Esophagus muscularis mucosa (tissue), 4 donors: ENCODE measurements around the gene PRKAG2.

Source experiments
- EP300 ChIP-seq: sonication (generic); formaldehyde crosslinking; IDR thresholded peaks from one replicate; pipeline ENCODE4 v1.6.1; 2017; ENCODE audit warnings: antibody characterized with exemption
- POLR2AphosphoS5 ChIP-seq, 2 donors: sonication (generic); formaldehyde crosslinking; IDR thresholded peaks; one replicate each; pipeline ENCODE4 v1.6.1; 2017; ENCODE audit warnings: antibody characterized with exemption in 2 of 2
- TF ChIP-seq, protein P1 (sequence below), 3 experiments: fragments of 200-600 bp in 2 of 3; fragments of 450-650 bp in 1 of 3; sonication (generic) in 2 of 3; IDR thresholded peaks; one replicate each; pipeline ENCODE4 v1.5.1; 2017 to 2019; ENCODE audit warnings: antibody characterized with exemption in 3 of 3, mild to moderate bottlenecking in 2 of 3, moderate library complexity in 1 of 3

DNA sequence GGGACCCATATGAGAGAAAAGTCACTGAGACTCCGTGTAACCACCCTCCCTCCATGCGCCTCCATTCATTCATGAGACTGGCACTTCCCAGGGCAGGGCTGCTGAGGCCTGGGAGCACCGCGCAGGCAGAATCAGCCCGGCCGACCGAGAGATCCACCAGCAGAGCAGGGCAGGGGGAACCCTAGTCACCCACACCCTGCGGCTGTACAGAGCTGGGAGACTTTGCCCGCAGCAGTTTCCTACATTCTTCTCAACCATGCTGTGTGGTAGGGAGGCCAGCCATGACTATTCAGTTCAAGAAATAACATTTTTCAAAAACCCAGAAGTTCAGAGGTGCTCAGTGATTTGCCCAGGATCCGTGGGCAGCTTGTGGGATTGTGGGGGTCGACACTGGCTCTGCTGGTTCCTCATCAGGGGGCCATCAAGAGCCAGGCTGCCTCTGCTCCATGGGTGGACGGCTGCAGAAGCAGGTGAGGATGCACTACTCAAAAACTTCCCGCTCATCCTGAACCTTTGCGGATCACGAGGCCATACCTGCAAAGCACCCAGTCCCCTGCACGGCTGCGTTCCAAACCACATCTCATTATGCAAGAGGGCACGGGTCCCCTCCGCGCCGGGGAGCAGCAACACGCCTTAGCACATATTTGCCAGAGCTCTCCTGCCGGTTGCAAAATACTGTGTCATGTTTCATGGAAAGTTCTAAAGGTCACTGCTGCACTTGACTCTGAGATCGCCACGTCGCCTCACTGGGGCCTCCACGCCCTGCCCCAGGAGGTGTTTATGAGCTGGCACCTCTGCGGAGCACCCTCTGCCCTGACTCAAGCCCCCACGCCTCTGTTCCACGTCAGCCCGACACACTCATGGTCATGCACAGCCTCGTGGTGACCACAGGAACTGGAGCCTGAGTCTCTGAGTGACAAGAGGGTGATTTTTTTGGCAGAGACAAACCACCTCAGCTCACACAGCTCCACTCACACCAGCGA lies 132.0 kb downstream of the PRKAG2 start:
- TF ChIP-seq, protein P1, sequence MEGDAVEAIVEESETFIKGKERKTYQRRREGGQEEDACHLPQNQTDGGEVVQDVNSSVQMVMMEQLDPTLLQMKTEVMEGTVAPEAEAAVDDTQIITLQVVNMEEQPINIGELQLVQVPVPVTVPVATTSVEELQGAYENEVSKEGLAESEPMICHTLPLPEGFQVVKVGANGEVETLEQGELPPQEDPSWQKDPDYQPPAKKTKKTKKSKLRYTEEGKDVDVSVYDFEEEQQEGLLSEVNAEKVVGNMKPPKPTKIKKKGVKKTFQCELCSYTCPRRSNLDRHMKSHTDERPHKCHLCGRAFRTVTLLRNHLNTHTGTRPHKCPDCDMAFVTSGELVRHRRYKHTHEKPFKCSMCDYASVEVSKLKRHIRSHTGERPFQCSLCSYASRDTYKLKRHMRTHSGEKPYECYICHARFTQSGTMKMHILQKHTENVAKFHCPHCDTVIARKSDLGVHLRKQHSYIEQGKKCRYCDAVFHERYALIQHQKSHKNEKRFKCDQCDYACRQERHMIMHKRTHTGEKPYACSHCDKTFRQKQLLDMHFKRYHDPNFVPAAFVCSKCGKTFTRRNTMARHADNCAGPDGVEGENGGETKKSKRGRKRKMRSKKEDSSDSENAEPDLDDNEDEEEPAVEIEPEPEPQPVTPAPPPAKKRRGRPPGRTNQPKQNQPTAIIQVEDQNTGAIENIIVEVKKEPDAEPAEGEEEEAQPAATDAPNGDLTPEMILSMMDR (IDR thresholded peaks at IDR 0.05): no peak
- TF ChIP-seq EP300 (no peak), POLR2AphosphoS5 (IDR thresholded peaks at IDR 0.05) (no peak)
